ENCODE results near the gene F2RL3.

Gene F2RL3

GRCh38 chr19:16875584-16876555 lies 12.9 kb upstream of the F2RL3 start:
- DNase-seq, result no peak

GRCh38 chr19:16876904-16877361 lies 11.9 kb upstream of the F2RL3 start:
- DNase-seq, result no peak

- no peak for DNase-seq
Observed at GRCh38 chr19:16877581-16877980, 11.2 kb upstream of the F2RL3 start.

- no peak for DNase-seq
Observed at GRCh38 chr19:16878181-16878965, 10.4 kb upstream of the F2RL3 start.

- no peak for DNase-seq
Observed at GRCh38 chr19:16880884-16881554, 7.8 kb upstream of the F2RL3 start.

GRCh38 chr19:16882146-16882545 lies 6.7 kb upstream of the F2RL3 start:
- no peak for DNase-seq

- DNase-seq, result no peak
Observed at GRCh38 chr19:16883522-16883921, 5.3 kb upstream of the F2RL3 start.

GRCh38 chr19:16885166-16885565 lies 3.6 kb upstream of the F2RL3 start:
- DNase-seq, result no peak

- DNase-seq, result no peak
Observed at GRCh38 chr19:16886305-16886880, 2.4 kb upstream of the F2RL3 start.

GRCh38 chr19:16887353-16888265 lies 1.2 kb upstream of the F2RL3 start:
- no peak for DNase-seq

GRCh38 chr19:16889366-16889882 lies 625 bp downstream of the F2RL3 start:
- no peak for DNase-seq

- DNase-seq, result no peak
Observed at GRCh38 chr19:16889883-16890460, 1.2 kb downstream of the F2RL3 start.

- DNase-seq, result no peak
Observed at GRCh38 chr19:16890461-16891184, 1.8 kb downstream of the F2RL3 start.

- DNase-seq, result no peak
Observed at GRCh38 chr19:16891696-16892382, 3.0 kb downstream of the F2RL3 start.

- DNase-seq, result no peak
Observed at GRCh38 chr19:16892436-16892835, 3.6 kb downstream of the F2RL3 start.

- no peak for DNase-seq
Observed at GRCh38 chr19:16892868-16893685, 4.3 kb downstream of the F2RL3 start.

GRCh38 chr19:16893686-16893989 lies 4.8 kb downstream of the F2RL3 start:
- no peak for DNase-seq

GRCh38 chr19:16894080-16894479 lies 5.3 kb downstream of the F2RL3 start:
- DNase-seq, result no peak
